GM12878 (cell line): Measurements from ENCODE around the gene UBE2O. TPM values are rescaled to one million over a fixed set of nuclear protein-coding genes. Genes with fewer than 3 reads are reported as not detected.

ENCODE experiments used
- CHD1 ChIP-seq: IDR thresholded peaks from 2 replicates; pipeline ENCODE4 v1.6.1; 2012; ENCODE audit warnings: low read depth, low read length, improper control_type of control experiment
- DPF2 ChIP-seq: fragments of 450-650 bp; IDR thresholded peaks from 2 replicates; pipeline ENCODE4 v1.6.1; 2017; ENCODE audit warnings: mild to moderate bottlenecking
- EZH2 ChIP-seq: IDR thresholded peaks from 2 replicates; pipeline ENCODE4 v1.6.1; 2012; ENCODE audit warnings: low read depth, mild to moderate bottlenecking, control low read depth, inconsistent platforms, low read length, borderline replicate concordance; ENCODE audit not compliant: control insufficient read depth
- NBN ChIP-seq: fragments of 450-650 bp; IDR thresholded peaks from 2 replicates; pipeline ENCODE4 v1.6.1; 2016
- NR2C2 ChIP-seq: IDR thresholded peaks from 2 replicates; pipeline ENCODE4 v1.6.1; 2011; ENCODE audit warnings: borderline replicate concordance, low read depth; ENCODE audit not compliant: control insufficient read depth, insufficient read length
- RAD21 ChIP-seq: IDR thresholded peaks from 2 replicates; pipeline ENCODE4 v1.6.1; 2011; ENCODE audit warnings: mild to moderate bottlenecking, low read depth, low read length, moderate library complexity; ENCODE audit not compliant: insufficient read depth
- RELA ChIP-seq: fragments of 450-650 bp; IDR thresholded peaks from 2 replicates; pipeline ENCODE4 v1.8.0; 2014; ENCODE audit warnings: borderline replicate concordance; ENCODE audit not compliant: partially characterized antibody
- SMAD1 ChIP-seq: fragments of 450-650 bp; IDR thresholded peaks from 2 replicates; pipeline ENCODE4 v1.6.1; 2018; ENCODE audit warnings: mild to moderate bottlenecking, low read depth; ENCODE audit not compliant: partially characterized antibody
- SMC3 ChIP-seq: IDR thresholded peaks from 2 replicates; pipeline ENCODE4 v1.6.1; 2011; ENCODE audit warnings: low read length, improper control_type of control experiment, borderline replicate concordance
- SRF ChIP-seq, 2 experiments: IDR thresholded peaks; 2 replicates each; pipeline ENCODE4 v1.6.1; 2011; ENCODE audit warnings: low read depth in 2 of 2, low read length in 2 of 2, mild to moderate bottlenecking in 1 of 2, moderate library complexity in 1 of 2
- STAT1 ChIP-seq: fragments of 450-650 bp; conservative IDR thresholded peaks from 2 replicates; pipeline ENCODE4 v1.6.1; 2014; ENCODE audit warnings: antibody characterized with exemption, mild to moderate bottlenecking
- ZNF207 ChIP-seq: fragments of 450-650 bp; IDR thresholded peaks from 2 replicates; pipeline ENCODE4 v1.6.1; 2014; ENCODE audit warnings: antibody characterized with exemption, mild to moderate bottlenecking, borderline replicate concordance
- polyA plus RNA-seq, 11 experiments: library from polyadenylated mRNA; depleted of rRNA in 4 of 11; unstranded in 6 of 11; stranded (reverse) in 5 of 11; fragments of >200 nt; fragmentation: Nextera tagmentation in 4 of 11; fragmentation: Illumina TruSeq in 1 of 11; extraction: Ambion mirVana in 4 of 11; extraction: Trizol in 1 of 11; gene quantifications; 1 replicate in 1 of 11; 2 replicates in 10 of 11; pipeline versions ENCODE4 v1.2.1 to v1.2.3, GENCODE V29; 2011 to 2016; ENCODE audit warnings: inconsistent platforms in 2 of 11, missing spikeins in 2 of 11, low read depth in 1 of 11
- total RNA-seq, 4 experiments: library from RNA; depleted of rRNA in 3 of 4; stranded (reverse); fragments of >200 nt in 3 of 4; fragmentation: Illumina TruSeq in 1 of 4; extraction: Trizol in 1 of 4; gene quantifications; 2 replicates each; pipeline versions ENCODE4 v1.2.1 to v1.2.3, GENCODE V29; 2013 to 2021
- TF ChIP-seq, protein P1 (sequence below): fragments of 150-350 bp; IDR thresholded peaks from 2 replicates; pipeline ENCODE4 v1.6.1; 2014; ENCODE audit warnings: mild to moderate bottlenecking, low read depth, low read length
- TF ChIP-seq, protein P2 (sequence below): fragments of 150-350 bp; IDR thresholded peaks from 2 replicates; pipeline ENCODE4 v1.6.1; 2016; ENCODE audit warnings: low read depth, low read length
- TF ChIP-seq, protein P3 (sequence below): fragments of 450-650 bp; IDR thresholded peaks from 2 replicates; pipeline ENCODE4 v1.6.1; 2016; ENCODE audit warnings: mild to moderate bottlenecking
- TF ChIP-seq, protein P4 (sequence below): fragments of 450-650 bp; IDR thresholded peaks from 2 replicates; pipeline ENCODE4 v1.6.1; 2016; ENCODE audit warnings: mild to moderate bottlenecking
- TF ChIP-seq, protein P5 (sequence below), 3 experiments: IDR thresholded peaks in 2 of 3; conservative IDR thresholded peaks in 1 of 3; 2 replicates each; pipeline ENCODE4 v1.5.1; 2011; ENCODE audit warnings: low read depth in 3 of 3, low read length in 3 of 3, mild to moderate bottlenecking in 3 of 3, control low read depth in 2 of 3, moderate library complexity in 2 of 3, inconsistent platforms in 1 of 3, mixed read lengths in 1 of 3; ENCODE audit not compliant: control insufficient read depth in 2 of 3, insufficient read depth in 1 of 3; ENCODE audit errors: extremely low read depth in 1 of 3
- TF ChIP-seq, protein P6 (sequence below): fragments of 450-650 bp; IDR thresholded peaks from 2 replicates; pipeline ENCODE4 v1.6.1; 2017; ENCODE audit warnings: borderline replicate concordance

The UBE2O gene
- total and polyA plus RNA-seq, 10 of the 15 experiments (the other 5 are each of a cell fraction or from before 2014, with no cell fraction given) = 2.1 to 39.0 (median 14.1) TPM

DNA sequence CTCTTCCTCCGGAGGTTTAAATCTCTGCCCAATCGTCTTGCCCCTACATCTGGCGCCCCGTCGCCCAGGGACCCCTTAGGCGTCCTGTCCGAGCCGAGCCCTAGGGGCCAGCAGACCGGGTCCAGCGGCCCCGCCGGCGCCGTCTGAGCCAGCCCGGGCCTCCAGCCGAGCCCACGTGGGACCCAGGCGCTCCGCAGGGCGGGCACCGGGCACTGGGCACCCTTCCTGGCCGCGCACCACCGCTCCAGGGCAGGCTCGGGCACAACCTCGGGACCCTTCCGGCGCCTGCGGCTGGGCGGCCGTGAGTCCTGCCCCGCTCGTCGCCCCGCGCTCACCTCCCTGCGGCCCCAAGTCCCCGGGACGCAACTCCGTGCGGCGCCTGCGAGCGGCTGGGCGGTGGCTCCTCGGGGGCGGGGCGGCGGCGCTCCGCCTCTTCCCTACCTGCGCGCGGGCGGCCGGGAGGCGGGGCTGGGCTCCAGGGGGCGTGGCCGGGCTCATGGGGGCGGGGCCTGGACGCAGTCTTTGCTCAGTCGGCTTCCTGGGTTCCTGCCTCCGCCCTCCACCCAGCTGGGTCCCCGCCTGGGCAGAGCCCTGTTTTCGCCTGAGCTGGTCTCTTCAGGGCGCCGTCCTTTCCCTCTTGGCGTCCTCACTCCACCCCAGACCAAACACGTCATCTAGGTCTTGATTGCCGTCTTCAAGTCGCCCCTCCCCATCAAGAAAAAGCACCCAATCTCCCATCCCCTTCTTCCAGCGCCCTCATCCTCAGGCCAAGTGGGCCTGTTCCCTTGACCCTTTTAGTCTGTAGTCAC lies 48.3 kb upstream of the UBE2O start, which contains the start of gene RHBDF2 (continued):
- TF ChIP-seq, protein P1, sequence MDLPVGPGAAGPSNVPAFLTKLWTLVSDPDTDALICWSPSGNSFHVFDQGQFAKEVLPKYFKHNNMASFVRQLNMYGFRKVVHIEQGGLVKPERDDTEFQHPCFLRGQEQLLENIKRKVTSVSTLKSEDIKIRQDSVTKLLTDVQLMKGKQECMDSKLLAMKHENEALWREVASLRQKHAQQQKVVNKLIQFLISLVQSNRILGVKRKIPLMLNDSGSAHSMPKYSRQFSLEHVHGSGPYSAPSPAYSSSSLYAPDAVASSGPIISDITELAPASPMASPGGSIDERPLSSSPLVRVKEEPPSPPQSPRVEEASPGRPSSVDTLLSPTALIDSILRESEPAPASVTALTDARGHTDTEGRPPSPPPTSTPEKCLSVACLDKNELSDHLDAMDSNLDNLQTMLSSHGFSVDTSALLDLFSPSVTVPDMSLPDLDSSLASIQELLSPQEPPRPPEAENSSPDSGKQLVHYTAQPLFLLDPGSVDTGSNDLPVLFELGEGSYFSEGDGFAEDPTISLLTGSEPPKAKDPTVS = no peak
- TF ChIP-seq, protein P2, sequence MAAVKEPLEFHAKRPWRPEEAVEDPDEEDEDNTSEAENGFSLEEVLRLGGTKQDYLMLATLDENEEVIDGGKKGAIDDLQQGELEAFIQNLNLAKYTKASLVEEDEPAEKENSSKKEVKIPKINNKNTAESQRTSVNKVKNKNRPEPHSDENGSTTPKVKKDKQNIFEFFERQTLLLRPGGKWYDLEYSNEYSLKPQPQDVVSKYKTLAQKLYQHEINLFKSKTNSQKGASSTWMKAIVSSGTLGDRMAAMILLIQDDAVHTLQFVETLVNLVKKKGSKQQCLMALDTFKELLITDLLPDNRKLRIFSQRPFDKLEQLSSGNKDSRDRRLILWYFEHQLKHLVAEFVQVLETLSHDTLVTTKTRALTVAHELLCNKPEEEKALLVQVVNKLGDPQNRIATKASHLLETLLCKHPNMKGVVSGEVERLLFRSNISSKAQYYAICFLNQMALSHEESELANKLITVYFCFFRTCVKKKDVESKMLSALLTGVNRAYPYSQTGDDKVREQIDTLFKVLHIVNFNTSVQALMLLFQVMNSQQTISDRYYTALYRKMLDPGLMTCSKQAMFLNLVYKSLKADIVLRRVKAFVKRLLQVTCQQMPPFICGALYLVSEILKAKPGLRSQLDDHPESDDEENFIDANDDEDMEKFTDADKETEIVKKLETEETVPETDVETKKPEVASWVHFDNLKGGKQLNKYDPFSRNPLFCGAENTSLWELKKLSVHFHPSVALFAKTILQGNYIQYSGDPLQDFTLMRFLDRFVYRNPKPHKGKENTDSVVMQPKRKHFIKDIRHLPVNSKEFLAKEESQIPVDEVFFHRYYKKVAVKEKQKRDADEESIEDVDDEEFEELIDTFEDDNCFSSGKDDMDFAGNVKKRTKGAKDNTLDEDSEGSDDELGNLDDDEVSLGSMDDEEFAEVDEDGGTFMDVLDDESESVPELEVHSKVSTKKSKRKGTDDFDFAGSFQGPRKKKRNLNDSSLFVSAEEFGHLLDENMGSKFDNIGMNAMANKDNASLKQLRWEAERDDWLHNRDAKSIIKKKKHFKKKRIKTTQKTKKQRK = no peak
- no peak for TF ChIP-seq SMC3
- no peak for TF ChIP-seq CHD1
- TF ChIP-seq RELA = no peak
- TF ChIP-seq, protein P3, sequence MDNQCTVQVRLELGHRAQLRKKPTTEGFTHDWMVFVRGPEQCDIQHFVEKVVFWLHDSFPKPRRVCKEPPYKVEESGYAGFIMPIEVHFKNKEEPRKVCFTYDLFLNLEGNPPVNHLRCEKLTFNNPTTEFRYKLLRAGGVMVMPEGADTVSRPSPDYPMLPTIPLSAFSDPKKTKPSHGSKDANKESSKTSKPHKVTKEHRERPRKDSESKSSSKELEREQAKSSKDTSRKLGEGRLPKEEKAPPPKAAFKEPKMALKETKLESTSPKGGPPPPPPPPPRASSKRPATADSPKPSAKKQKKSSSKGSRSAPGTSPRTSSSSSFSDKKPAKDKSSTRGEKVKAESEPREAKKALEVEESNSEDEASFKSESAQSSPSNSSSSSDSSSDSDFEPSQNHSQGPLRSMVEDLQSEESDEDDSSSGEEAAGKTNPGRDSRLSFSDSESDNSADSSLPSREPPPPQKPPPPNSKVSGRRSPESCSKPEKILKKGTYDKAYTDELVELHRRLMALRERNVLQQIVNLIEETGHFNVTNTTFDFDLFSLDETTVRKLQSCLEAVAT = no peak
- peak; percentile 87 for TF ChIP-seq DPF2
- peak; percentile 29 for TF ChIP-seq SMAD1
- TF ChIP-seq NR2C2 = no peak
- TF ChIP-seq EZH2 = no peak
- TF ChIP-seq, protein P4, sequence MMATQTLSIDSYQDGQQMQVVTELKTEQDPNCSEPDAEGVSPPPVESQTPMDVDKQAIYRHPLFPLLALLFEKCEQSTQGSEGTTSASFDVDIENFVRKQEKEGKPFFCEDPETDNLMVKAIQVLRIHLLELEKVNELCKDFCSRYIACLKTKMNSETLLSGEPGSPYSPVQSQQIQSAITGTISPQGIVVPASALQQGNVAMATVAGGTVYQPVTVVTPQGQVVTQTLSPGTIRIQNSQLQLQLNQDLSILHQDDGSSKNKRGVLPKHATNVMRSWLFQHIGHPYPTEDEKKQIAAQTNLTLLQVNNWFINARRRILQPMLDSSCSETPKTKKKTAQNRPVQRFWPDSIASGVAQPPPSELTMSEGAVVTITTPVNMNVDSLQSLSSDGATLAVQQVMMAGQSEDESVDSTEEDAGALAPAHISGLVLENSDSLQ = no peak
- no peak for TF ChIP-seq ZNF207
- no peak for TF ChIP-seq SRF (IDR thresholded peaks at IDR 0.05; ENCODE audit: low read depth in 2 of 2, low read length in 2 of 2)
- TF ChIP-seq, protein P5, sequence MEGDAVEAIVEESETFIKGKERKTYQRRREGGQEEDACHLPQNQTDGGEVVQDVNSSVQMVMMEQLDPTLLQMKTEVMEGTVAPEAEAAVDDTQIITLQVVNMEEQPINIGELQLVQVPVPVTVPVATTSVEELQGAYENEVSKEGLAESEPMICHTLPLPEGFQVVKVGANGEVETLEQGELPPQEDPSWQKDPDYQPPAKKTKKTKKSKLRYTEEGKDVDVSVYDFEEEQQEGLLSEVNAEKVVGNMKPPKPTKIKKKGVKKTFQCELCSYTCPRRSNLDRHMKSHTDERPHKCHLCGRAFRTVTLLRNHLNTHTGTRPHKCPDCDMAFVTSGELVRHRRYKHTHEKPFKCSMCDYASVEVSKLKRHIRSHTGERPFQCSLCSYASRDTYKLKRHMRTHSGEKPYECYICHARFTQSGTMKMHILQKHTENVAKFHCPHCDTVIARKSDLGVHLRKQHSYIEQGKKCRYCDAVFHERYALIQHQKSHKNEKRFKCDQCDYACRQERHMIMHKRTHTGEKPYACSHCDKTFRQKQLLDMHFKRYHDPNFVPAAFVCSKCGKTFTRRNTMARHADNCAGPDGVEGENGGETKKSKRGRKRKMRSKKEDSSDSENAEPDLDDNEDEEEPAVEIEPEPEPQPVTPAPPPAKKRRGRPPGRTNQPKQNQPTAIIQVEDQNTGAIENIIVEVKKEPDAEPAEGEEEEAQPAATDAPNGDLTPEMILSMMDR (IDR thresholded peaks at IDR 0.05 in 2 of 3, conservative IDR thresholded peaks at IDR 0.05 in 1 of 3; ENCODE audit: control insufficient read depth in 2 of 3, extremely low read depth in 1 of 3, insufficient read depth in 1 of 3, low read depth in 3 of 3, low read length in 3 of 3) = no peak
- peak; percentile 74 for TF ChIP-seq NBN
- no peak for TF ChIP-seq RAD21
- TF ChIP-seq, protein P6, sequence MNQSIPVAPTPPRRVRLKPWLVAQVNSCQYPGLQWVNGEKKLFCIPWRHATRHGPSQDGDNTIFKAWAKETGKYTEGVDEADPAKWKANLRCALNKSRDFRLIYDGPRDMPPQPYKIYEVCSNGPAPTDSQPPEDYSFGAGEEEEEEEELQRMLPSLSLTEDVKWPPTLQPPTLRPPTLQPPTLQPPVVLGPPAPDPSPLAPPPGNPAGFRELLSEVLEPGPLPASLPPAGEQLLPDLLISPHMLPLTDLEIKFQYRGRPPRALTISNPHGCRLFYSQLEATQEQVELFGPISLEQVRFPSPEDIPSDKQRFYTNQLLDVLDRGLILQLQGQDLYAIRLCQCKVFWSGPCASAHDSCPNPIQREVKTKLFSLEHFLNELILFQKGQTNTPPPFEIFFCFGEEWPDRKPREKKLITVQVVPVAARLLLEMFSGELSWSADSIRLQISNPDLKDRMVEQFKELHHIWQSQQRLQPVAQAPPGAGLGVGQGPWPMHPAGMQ = no peak
- TF ChIP-seq STAT1 = no peak
